GM12873 (cell line): ENCODE data around the gene LINC00632.

Source experiments
- CTCF ChIP-seq: IDR thresholded peaks from 2 replicates; pipeline ENCODE4 v1.5.1; 2012; ENCODE audit warnings: low read depth, mild to moderate bottlenecking, moderate library complexity, low read length, control low read depth; ENCODE audit not compliant: insufficient read depth; ENCODE audit errors: missing control alignments

Gene LINC00632

GRCh38 chrX:140710710-140711109 lies 1.2 kb downstream of the LINC00632 start:
- TF ChIP-seq CTCF = no peak

GRCh38 chrX:140711894-140712293 lies 2.3 kb downstream of the LINC00632 start:
- no peak for TF ChIP-seq CTCF

GRCh38 chrX:140712413-140713173 lies 3.0 kb downstream of the LINC00632 start:
- TF ChIP-seq CTCF = no peak

- no peak for TF ChIP-seq CTCF
Observed at GRCh38 chrX:140713174-140713539, 3.6 kb downstream of the LINC00632 start.

GRCh38 chrX:140715787-140716186 lies 6.2 kb downstream of the LINC00632 start:
- TF ChIP-seq CTCF = no peak

- no peak for TF ChIP-seq CTCF
Observed at GRCh38 chrX:140723121-140723715, 13.7 kb downstream of the LINC00632 start.

- no peak for TF ChIP-seq CTCF
Observed at GRCh38 chrX:140724309-140724708, 14.8 kb downstream of the LINC00632 start.
